ENCODE data around the gene MEGF11.

The MEGF11 gene

GRCh38 chr15:66071921-66072295 is 181.6 kb downstream of the MEGF11 start:
- H3K27me3 ChIP-seq (ENCODE audit: control insufficient read depth in 1 of 2, insufficient read depth in 2 of 2, low read length in 2 of 2): no peaks in the 10 kb centered on the region
- H3K9me3 ChIP-seq (ENCODE audit: low read length): no peaks in the 10 kb centered on the region
- no peaks in the 10 kb centered on the region for H3K4me1 ChIP-seq (ENCODE audit: insufficient read depth, low read length)
- H3K36me3 ChIP-seq (ENCODE audit: insufficient read depth, low read length): no peaks in the 10 kb centered on the region
- H3K9ac ChIP-seq (ENCODE audit: low read length): no peak overlapping the region
- H3K4me3 ChIP-seq (ENCODE audit: low read depth in 1 of 2, low read length in 2 of 2): no peak overlapping the region
- no peak overlapping the region for H3K27ac ChIP-seq (ENCODE audit: low read depth, low read length)

DNA sequence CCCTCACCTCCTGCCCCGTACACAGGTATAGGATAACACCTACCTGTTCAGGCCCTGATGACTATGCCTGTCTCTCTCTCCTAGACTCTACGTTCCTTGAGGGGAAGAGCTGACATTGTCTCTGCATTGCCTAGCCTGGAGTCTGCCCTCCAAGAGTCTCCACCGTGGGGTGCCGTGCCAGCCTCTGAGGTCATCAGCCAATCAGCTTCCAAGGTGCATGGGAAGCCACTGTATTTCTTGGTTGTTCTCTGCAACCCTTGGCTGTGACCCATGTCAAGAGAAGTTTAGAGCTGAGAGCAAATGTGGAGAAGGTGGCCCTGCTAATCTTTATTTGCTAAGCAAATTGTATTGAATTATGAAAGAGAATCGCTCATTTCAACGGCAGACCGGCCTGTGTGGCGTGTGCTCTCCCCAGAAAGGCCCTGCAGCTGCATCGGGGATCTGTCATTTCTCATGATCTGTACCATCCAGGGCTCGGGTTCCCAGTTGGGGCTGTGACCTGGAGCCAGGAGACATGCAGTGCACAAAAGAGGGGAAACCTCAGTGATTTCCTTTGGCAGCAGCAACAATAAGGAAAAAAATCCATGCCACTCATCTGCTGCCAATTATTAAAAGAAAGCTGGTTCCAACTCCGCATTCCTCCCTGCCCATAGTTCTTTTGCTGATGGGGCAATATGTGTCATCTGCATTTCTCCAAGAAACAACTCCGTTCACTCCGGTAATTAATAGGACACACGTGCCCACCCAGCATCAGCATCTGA is 182.2 kb downstream of the MEGF11 start:
- no peak overlapping the region for H3K4me3 ChIP-seq (ENCODE audit: low read depth in 1 of 2, low read length in 2 of 2)
- no peaks in the 10 kb centered on the region for H3K27me3 ChIP-seq (ENCODE audit: control insufficient read depth in 1 of 2, insufficient read depth in 2 of 2, low read length in 2 of 2)
- no peak overlapping the region for H3K9ac ChIP-seq (ENCODE audit: low read length)
- no peaks in the 10 kb centered on the region for H3K4me1 ChIP-seq (ENCODE audit: insufficient read depth, low read length)
- no peaks in the 10 kb centered on the region for H3K9me3 ChIP-seq (ENCODE audit: low read length)
- H3K27ac ChIP-seq (ENCODE audit: low read depth, low read length): no peak overlapping the region
- no peaks in the 10 kb centered on the region for H3K36me3 ChIP-seq (ENCODE audit: insufficient read depth, low read length)

DNA sequence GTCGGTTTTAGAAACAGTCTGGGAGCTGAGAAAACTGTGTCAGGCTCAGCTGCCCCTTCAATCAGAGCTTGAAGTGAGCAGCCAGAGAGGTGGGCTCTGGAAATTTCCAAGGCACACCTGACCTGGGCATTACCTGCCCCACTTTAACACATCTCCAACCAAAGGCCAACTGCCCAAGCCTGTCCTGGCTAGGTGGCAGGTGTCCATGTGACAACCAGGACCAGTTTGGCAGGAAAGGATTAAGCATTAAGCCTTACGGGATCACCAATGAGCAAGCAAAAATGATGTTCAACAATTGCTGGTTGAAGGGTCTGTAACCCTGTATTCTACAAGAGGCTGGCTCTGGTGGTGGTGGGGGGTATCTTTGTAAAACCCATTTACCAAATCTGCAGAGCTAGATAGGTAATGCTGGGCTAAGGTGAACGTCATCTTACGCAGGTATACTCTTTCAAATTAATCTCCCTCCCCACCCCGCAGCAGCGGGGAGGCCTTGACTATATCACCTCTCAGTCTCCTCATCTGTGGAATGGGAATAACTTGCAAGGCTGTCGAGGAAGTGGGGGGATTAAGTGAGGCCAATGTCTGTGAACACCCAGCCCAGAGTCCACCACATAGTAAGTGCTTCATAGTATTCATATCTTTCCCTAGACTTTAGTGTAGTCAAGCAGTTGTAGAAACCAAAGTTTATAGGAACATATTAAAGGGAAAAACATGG is 183.2 kb downstream of the MEGF11 start:
- Histone ChIP-seq H3K4me3 (ENCODE audit: low read depth in 1 of 2, low read length in 2 of 2) (no peak overlapping the region), H3K4me1 (ENCODE audit: insufficient read depth, low read length) (no peaks in the 10 kb centered on the region), H3K9ac (ENCODE audit: low read length) (no peak overlapping the region)

DNA sequence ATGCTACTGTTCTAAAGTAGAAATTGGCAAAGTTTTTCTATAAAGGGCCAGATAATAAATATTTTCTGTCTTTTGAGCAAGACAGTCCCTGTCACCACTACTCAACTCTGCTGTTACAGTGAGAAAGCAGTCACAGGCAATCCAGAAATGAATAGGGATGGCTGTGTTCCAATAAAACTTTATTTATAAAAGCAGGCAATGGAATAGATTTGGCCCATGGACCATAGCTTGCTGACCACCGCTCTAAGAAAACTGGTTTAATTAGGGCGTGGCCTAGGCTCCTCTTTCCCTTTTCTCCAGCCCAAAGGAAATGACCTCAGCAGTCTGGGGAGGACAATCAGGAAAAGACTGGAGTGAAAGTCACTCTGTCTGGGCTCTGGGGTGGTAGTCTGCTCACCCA is 183.8 kb downstream of the MEGF11 start:
- Histone ChIP-seq H3K4me3 (ENCODE audit: low read depth in 1 of 2, low read length in 2 of 2) (no peak overlapping the region), H3K4me1 (ENCODE audit: insufficient read depth, low read length) (no peaks in the 10 kb centered on the region), H3K9ac (ENCODE audit: low read length) (no peak overlapping the region), H3K9me3 (ENCODE audit: low read length) (no peaks in the 10 kb centered on the region), H3K36me3 (ENCODE audit: insufficient read depth, low read length) (no peaks in the 10 kb centered on the region), H3K27ac (ENCODE audit: low read depth, low read length) (no peak overlapping the region), H3K27me3 (ENCODE audit: control insufficient read depth in 1 of 2, insufficient read depth in 2 of 2, low read length in 2 of 2) (no peaks in the 10 kb centered on the region)

More for the DNA sequence above, 183.2 kb downstream of the MEGF11 start:
- Histone ChIP-seq H3K27me3 (ENCODE audit: control insufficient read depth in 1 of 2, insufficient read depth in 2 of 2, low read length in 2 of 2) (no peaks in the 10 kb centered on the region), H3K36me3 (ENCODE audit: insufficient read depth, low read length) (no peaks in the 10 kb centered on the region), H3K9me3 (ENCODE audit: low read length) (no peaks in the 10 kb centered on the region), H3K27ac (ENCODE audit: low read depth, low read length) (no peak overlapping the region)

GRCh38 chr15:66068801-66069200 is 184.7 kb downstream of the MEGF11 start:
- H3K36me3 ChIP-seq (ENCODE audit: insufficient read depth, low read length): no peaks in the 10 kb centered on the region
- no peak overlapping the region for H3K9ac ChIP-seq (ENCODE audit: low read length)
- no peaks in the 10 kb centered on the region for H3K9me3 ChIP-seq (ENCODE audit: low read length)

DNA sequence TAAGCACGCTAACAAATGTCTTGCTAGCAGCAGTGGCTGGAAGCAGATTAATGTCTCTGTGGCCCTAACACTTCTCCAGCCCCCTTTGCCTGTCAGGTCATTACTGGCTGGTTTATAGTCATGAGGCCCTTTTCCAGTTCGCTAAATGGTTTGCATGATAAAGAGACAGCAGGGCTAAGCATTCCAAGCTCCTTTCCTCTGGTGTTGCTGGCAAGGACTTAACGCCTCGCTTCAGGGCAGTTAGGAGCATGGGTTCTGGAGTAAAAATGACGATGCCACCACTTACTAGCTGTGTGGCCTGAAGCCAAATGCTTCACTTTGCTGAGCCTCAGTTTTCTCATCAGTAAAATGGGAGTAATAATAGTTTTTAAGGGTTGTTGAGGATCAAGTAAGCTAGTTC is 185.9 kb downstream of the MEGF11 start:
- H3K9me3 ChIP-seq (ENCODE audit: low read length): no peaks in the 10 kb centered on the region

More at GRCh38 chr15:66068801-66069200, 184.7 kb downstream of the MEGF11 start:
- Histone ChIP-seq H3K27ac (ENCODE audit: low read depth, low read length) (no peak overlapping the region), H3K4me3 (ENCODE audit: low read depth in 1 of 2, low read length in 2 of 2) (no peak overlapping the region), H3K4me1 (ENCODE audit: insufficient read depth, low read length) (no peaks in the 10 kb centered on the region), H3K27me3 (ENCODE audit: control insufficient read depth in 1 of 2, insufficient read depth in 2 of 2, low read length in 2 of 2) (no peaks in the 10 kb centered on the region)

DNA sequence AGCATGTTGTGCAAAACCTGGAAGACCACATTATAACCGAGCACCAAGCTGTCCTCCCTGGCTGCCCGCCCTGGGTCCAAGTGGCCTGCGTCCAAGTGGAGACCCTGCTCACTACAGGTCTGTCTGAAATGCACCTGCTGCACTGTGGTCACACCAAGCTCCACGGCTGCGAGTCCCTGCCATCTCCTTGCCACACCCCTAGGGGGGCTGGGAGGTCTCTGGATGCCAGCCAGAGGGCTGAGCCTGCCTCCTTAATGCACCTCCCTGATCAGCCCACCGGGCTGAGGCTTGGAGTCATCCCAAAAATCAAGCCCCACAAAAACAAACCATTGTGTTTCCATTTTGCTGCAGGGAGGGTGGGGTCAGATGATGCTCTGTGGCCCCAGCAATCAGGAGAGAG is 187.1 kb downstream of the MEGF11 start:
- no peak overlapping the region for H3K27ac ChIP-seq (ENCODE audit: low read depth, low read length)
- H3K27me3 ChIP-seq (ENCODE audit: control insufficient read depth in 1 of 2, insufficient read depth in 2 of 2, low read length in 2 of 2): no peaks in the 10 kb centered on the region
- no peaks in the 10 kb centered on the region for H3K4me1 ChIP-seq (ENCODE audit: insufficient read depth, low read length)
- no peaks in the 10 kb centered on the region for H3K36me3 ChIP-seq (ENCODE audit: insufficient read depth, low read length)
- no peak overlapping the region for H3K4me3 ChIP-seq (ENCODE audit: low read depth in 1 of 2, low read length in 2 of 2)
- no peaks in the 10 kb centered on the region for H3K9me3 ChIP-seq (ENCODE audit: low read length)
- no peak overlapping the region for H3K9ac ChIP-seq (ENCODE audit: low read length)

More for the DNA sequence above, 185.9 kb downstream of the MEGF11 start:
- no peak overlapping the region for H3K9ac ChIP-seq (ENCODE audit: low read length)
- H3K4me3 ChIP-seq (ENCODE audit: low read depth in 1 of 2, low read length in 2 of 2): no peak overlapping the region
- H3K27ac ChIP-seq (ENCODE audit: low read depth, low read length): no peak overlapping the region
- H3K27me3 ChIP-seq (ENCODE audit: control insufficient read depth in 1 of 2, insufficient read depth in 2 of 2, low read length in 2 of 2): no peaks in the 10 kb centered on the region
- H3K4me1 ChIP-seq (ENCODE audit: insufficient read depth, low read length): no peaks in the 10 kb centered on the region
- no peaks in the 10 kb centered on the region for H3K36me3 ChIP-seq (ENCODE audit: insufficient read depth, low read length)

DNA sequence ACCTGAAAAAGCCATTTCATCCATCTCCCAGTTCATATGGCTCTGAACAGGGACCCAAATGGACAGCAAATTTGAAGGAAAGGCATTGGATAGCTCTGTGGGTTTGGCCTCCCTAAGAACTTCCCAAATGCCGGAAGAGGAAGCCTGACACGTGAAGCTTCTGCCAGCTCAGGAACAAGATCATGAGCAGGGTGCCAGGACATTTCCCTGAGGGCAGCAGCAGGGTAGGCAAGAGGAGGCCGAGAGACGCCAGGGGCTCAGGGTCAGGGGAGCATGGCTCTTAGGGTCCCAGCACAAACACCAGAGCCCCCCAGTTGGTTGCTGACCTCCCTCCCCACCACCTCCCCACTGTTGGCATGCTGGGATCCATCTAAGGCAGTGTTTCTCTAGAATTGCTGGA is 187.5 kb downstream of the MEGF11 start:
- no peaks in the 10 kb centered on the region for H3K9me3 ChIP-seq (ENCODE audit: low read length)

DNA sequence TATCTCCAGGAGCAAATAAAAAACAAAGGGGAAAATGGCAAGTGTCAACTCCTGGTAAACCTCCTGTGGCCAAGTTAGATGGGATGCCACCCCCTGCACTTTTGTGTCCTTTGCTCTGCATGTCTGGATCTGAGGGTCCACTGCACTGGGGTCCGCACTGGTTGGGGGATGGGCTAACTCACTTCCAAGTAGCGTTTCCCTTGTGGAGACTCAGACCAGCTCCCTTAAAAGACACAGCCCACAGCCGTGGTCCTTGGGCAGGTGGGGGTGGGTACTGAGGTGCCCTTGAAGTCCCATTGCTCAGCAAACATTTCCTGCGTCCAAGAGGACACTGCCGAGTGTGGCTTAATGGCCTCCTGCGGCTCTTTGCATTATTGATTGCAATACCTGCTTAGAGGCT is 188.2 kb downstream of the MEGF11 start:
- H3K27me3 ChIP-seq (ENCODE audit: control insufficient read depth in 1 of 2, insufficient read depth in 2 of 2, low read length in 2 of 2): peaks cover 0 to 5% of the 10 kb centered on the region in 2 donors
- no peak overlapping the region for H3K9ac ChIP-seq (ENCODE audit: low read length)
- H3K4me1 ChIP-seq (ENCODE audit: insufficient read depth, low read length): no peaks in the 10 kb centered on the region
- H3K36me3 ChIP-seq (ENCODE audit: insufficient read depth, low read length): no peaks in the 10 kb centered on the region
- H3K27ac ChIP-seq (ENCODE audit: low read depth, low read length): no peak overlapping the region
- no peak overlapping the region for H3K4me3 ChIP-seq (ENCODE audit: low read depth in 1 of 2, low read length in 2 of 2)
- H3K9me3 ChIP-seq (ENCODE audit: low read length): no peaks in the 10 kb centered on the region

More for the DNA sequence above, 187.5 kb downstream of the MEGF11 start:
- Histone ChIP-seq H3K4me3 (ENCODE audit: low read depth in 1 of 2, low read length in 2 of 2) (no peak overlapping the region), H3K4me1 (ENCODE audit: insufficient read depth, low read length) (no peaks in the 10 kb centered on the region), H3K36me3 (ENCODE audit: insufficient read depth, low read length) (no peaks in the 10 kb centered on the region), H3K9ac (ENCODE audit: low read length) (no peak overlapping the region), H3K27ac (ENCODE audit: low read depth, low read length) (no peak overlapping the region), H3K27me3 (ENCODE audit: control insufficient read depth in 1 of 2, insufficient read depth in 2 of 2, low read length in 2 of 2) (no peaks in the 10 kb centered on the region)

DNA sequence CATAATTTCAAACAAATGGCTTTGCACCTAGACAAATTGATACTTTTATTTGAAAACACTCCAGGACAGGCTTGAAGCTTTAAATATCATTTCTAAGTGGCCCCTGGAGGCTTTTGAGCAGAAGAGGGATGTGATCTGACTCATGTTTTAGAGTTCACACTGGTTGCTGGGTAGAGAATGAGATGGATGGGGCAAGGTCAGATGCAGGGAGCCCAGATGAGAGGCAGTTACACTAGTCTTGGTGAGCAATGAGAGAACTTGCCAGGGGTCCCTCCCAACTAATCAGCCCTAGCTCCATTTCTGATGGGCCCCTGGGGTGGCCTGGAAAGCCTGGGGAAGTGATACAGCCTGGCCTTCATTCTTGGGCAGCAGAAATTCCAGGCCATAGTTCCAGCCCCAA is 190.4 kb downstream of the MEGF11 start:
- Histone ChIP-seq H3K9ac (ENCODE audit: low read length) (no peak overlapping the region), H3K9me3 (ENCODE audit: low read length) (no peaks in the 10 kb centered on the region), H3K27me3 (ENCODE audit: control insufficient read depth in 1 of 2, insufficient read depth in 2 of 2, low read length in 2 of 2) (peaks cover 0 to 5% of the 10 kb centered on the region in 2 donors), H3K36me3 (ENCODE audit: insufficient read depth, low read length) (no peaks in the 10 kb centered on the region), H3K4me1 (ENCODE audit: insufficient read depth, low read length) (no peaks in the 10 kb centered on the region), H3K4me3 (ENCODE audit: low read depth in 1 of 2, low read length in 2 of 2) (no peak overlapping the region), H3K27ac (ENCODE audit: low read depth, low read length) (no peak overlapping the region)

DNA sequence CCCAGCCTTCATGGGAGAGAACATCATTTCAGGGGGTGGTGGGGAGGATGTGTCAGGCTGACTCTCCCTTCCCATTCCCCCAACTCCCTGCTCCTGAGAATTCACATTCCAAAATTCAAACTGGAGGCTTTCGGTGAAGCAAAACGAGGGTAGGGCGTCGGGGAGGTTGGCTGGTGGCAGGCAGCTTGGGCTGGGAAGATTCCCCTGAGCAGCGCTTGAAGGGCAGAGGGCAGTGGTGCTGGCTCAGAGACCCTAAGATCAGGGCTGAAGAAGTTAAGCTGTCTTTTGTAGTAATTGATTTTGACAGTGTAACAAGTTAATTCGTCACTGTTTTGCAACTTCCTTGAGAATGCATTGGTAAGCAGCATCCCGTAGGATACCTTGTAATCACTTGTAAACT is 196.5 kb downstream of the MEGF11 start:
- Histone ChIP-seq H3K4me3 (ENCODE audit: low read depth in 1 of 2, low read length in 2 of 2) (no peak overlapping the region), H3K9ac (ENCODE audit: low read length) (no peak overlapping the region), H3K9me3 (ENCODE audit: low read length) (no peaks in the 10 kb centered on the region), H3K27me3 (ENCODE audit: control insufficient read depth in 1 of 2, insufficient read depth in 2 of 2, low read length in 2 of 2) (peaks cover 0 to 5% of the 10 kb centered on the region in 2 donors), H3K27ac (ENCODE audit: low read depth, low read length) (no peak overlapping the region), H3K36me3 (ENCODE audit: insufficient read depth, low read length) (no peaks in the 10 kb centered on the region), H3K4me1 (ENCODE audit: insufficient read depth, low read length) (no peaks in the 10 kb centered on the region)

DNA sequence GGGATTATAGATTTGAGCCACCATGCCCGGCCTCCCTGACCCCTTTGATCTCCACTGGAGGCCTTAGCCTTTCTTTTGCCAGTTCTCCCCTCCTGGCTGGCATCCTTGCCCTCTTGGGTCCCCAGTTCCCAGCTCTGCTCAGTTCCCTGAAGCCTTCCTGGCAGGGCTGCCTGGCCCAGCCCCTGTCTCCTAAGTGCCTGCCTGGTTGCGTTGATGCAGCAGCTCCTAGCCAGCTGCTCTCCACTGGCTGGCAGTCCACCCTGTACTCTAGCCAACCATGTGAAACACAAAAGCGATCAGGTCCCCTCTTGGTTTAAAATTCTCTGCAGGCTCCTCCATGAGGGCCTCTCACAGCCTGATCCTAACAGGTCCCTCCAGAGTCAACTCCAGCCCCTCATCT is 199.6 kb downstream of the MEGF11 start:
- no peaks in the 10 kb centered on the region for H3K27me3 ChIP-seq (ENCODE audit: control insufficient read depth in 1 of 2, insufficient read depth in 2 of 2, low read length in 2 of 2)
- no peaks in the 10 kb centered on the region for H3K36me3 ChIP-seq (ENCODE audit: insufficient read depth, low read length)
- H3K9me3 ChIP-seq (ENCODE audit: low read length): no peaks in the 10 kb centered on the region
- no peak overlapping the region for H3K9ac ChIP-seq (ENCODE audit: low read length)
- no peak overlapping the region for H3K4me3 ChIP-seq (ENCODE audit: low read depth in 1 of 2, low read length in 2 of 2)
- H3K27ac ChIP-seq (ENCODE audit: low read depth, low read length): no peak overlapping the region
- no peaks in the 10 kb centered on the region for H3K4me1 ChIP-seq (ENCODE audit: insufficient read depth, low read length)

Measured in muscle layer of colon (tissue), 2 donors.